PC-3 (cell line): Measurements from ENCODE around the gene GATA6. TPM values are rescaled to one million over a fixed set of nuclear protein-coding genes. Genes with fewer than 3 reads are reported as not detected.

Experiments used
- ATAC-seq: fragments of 200-7000 bp; cut with Tn5 transposase; 2 replicates; pipeline ENCODE4 v1.9.1; 2020; ENCODE audit warnings: mild to moderate bottlenecking, moderate library complexity
- BruUV-seq: library from RNA; stranded (reverse); fragments of 400-500 nt; replicated peaks from 2 replicates; lab custom pipeline; 2021; lab: Mats Ljungman, UMichigan
- CTCF ChIA-PET: fragments of 300-600 bp; sonication (Branson Sonifier 250); formaldehyde crosslinking; loops from one replicate; lab custom pipeline; 2022; ENCODE audit warnings: antibody characterized with exemption; lab: Charles Lee
- POLR2A ChIA-PET: fragments of 300-600 bp; sonication (Branson Sonifier 250); formaldehyde crosslinking; loops from one replicate; lab custom pipeline; 2022; ENCODE audit warnings: antibody characterized with exemption; ENCODE audit not compliant: unreplicated experiment; lab: Charles Lee
- DNase-seq: peaks from one replicate; pipeline ENCODE4 v3.0.0-alpha.2; 2015
- H2AFZ ChIP-seq: fragments of 300-600 bp; sonication (generic); 2 replicates; pipeline ENCODE4 v1.6.0; 2016; ENCODE audit warnings: antibody characterized with exemption, low read length
- H3F3A ChIP-seq: fragments of 300-600 bp; sonication (generic); one replicate; pipeline ENCODE4 v1.6.0; 2017; ENCODE audit warnings: antibody characterized with exemption, low read length, control low read depth, mild to moderate bottlenecking; ENCODE audit not compliant: unreplicated experiment
- H3K27ac ChIP-seq: fragments of 300-600 bp; sonication (generic); 2 replicates; pipeline ENCODE4 v1.5.1; 2016; ENCODE audit warnings: mild to moderate bottlenecking, low read length
- H3K27me3 ChIP-seq: fragments of 300-600 bp; sonication (generic); 2 replicates; pipeline ENCODE4 v1.6.1; 2016; ENCODE audit warnings: low read length, mixed read lengths
- H3K36me3 ChIP-seq: fragments of 300-600 bp; sonication (generic); 2 replicates; pipeline ENCODE4 v1.6.1; 2016; ENCODE audit warnings: low read depth, mixed run types, low read length, mixed read lengths
- H3K4me1 ChIP-seq: fragments of 300-600 bp; sonication (generic); 2 replicates; pipeline ENCODE4 v1.5.1; 2016; ENCODE audit warnings: low read length; ENCODE audit not compliant: insufficient read depth
- H3K4me2 ChIP-seq: fragments of 300-600 bp; sonication (generic); 2 replicates; pipeline ENCODE4 v1.6.0; 2016; ENCODE audit warnings: low read length
- H3K4me3 ChIP-seq: fragments of 300-600 bp; sonication (generic); 2 replicates; pipeline ENCODE4 v1.5.1; 2016; ENCODE audit warnings: mild to moderate bottlenecking, low read length, mixed read lengths
- H3K79me2 ChIP-seq: fragments of 300-600 bp; sonication (generic); 2 replicates; pipeline ENCODE4 v1.6.1; 2017; ENCODE audit warnings: low read length, mixed read lengths
- H3K9ac ChIP-seq: fragments of 300-600 bp; sonication (generic); 2 replicates; pipeline ENCODE4 v1.6.0; 2016; ENCODE audit warnings: mild to moderate bottlenecking, low read length
- H3K9me2 ChIP-seq: fragments of 300-600 bp; sonication (generic); replicated peaks from 2 replicates; pipeline ENCODE4 v1.6.1; 2016; ENCODE audit warnings: mixed run types, low read length, mixed read lengths
- H3K9me3 ChIP-seq: fragments of 300-600 bp; sonication (generic); 2 replicates; pipeline ENCODE4 v1.6.1; 2016; ENCODE audit warnings: low read length, mixed read lengths
- H4K20me1 ChIP-seq: fragments of 300-600 bp; sonication (generic); 2 replicates; pipeline ENCODE4 v1.6.1; 2016; ENCODE audit warnings: low read length, mixed read lengths
- EZH2 ChIP-seq: fragments of 300-600 bp; sonication (generic); IDR thresholded peaks from one replicate; pipeline ENCODE4 v1.6.1; 2017; ENCODE audit warnings: antibody characterized with exemption, mild to moderate bottlenecking, low read length; ENCODE audit not compliant: unreplicated experiment
- EZH2phosphoT487 ChIP-seq: fragments of 300-600 bp; sonication (generic); IDR thresholded peaks from 2 replicates; pipeline ENCODE4 v1.6.1; 2018; ENCODE audit warnings: mild to moderate bottlenecking, antibody characterized with exemption, low read length, borderline replicate concordance
- intact Hi-C: fragments of 100-400 bp; cut with micrococcal nuclease; formaldehyde crosslinking; loops from 2 replicates; pipeline ENCODE4 v1.9.0; 2023
- total RNA-seq: library from RNA; depleted of rRNA; stranded (reverse); fragments of >200 nt; gene quantifications from 2 replicates; pipeline ENCODE4 v1.2.3, GENCODE V29; 2014
- TF ChIP-seq, protein P1 (sequence below): fragments of 300-600 bp; sonication (generic); conservative IDR thresholded peaks from 2 replicates; pipeline ENCODE4 v1.5.1; 2017; ENCODE audit warnings: antibody characterized with exemption, low read depth, mild to moderate bottlenecking, low read length

Gene GATA6
- total RNA-seq, 1 experiment from 2014 or later = 19.4 TPM

DNA sequence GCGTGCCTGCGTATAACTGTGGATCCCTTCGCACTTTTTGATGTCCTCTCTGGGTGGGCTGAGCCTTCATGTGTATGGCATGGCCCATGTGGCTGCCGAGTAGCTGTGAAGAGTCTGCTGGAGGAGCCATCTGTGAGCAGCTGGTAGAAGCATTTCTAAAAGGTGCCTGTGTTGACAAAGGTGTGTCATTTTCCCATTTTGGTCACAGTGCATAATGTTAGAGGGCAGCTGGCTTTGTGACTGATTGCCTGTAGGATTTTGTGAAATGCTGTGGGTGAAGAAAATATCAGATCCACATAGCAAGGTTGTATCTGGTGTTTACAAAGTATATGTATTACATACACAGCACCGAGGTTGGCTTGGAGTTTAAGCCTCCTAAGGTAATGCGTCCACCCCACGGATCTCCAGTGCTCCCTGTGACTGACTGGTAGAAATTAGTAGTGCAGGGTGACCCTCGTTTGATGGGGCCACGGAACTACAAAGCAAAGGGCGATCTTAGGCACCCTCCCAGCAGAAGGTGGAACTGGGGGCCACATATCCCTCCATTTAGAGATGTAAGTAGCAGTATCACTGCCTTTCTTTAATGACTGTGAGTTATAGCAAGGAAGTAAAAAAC, 16.5 kb downstream of the GATA6 start:
- Histone ChIP-seq H3K79me2 (no peaks in the 10 kb centered on the region), H3K27me3 (no peaks in the 10 kb centered on the region), H3K4me3 (no peak overlapping the region), H3K4me1 (peaks cover 3% of the 10 kb centered on the region; the same call in 1 of the 2 replicates), H3K36me3 (peaks cover 33% of the 10 kb centered on the region; the same call in 1 of the 2 replicates), H3K9ac (no peak overlapping the region), H3K9me2 (no peaks in the 10 kb centered on the region), H2AFZ (no peak overlapping the region), H4K20me1 (no peaks in the 10 kb centered on the region; the same call in 1 of the 2 replicates), H3K9me3 (no peaks in the 10 kb centered on the region), H3K4me2 (no peak overlapping the region), H3F3A (no peaks in the 10 kb centered on the region), H3K27ac (no peak overlapping the region)
- ATAC-seq = peak; percentile 29; the same call in 1 of the 2 replicates
- ChIA-PET POLR2A (no interaction called here), CTCF (no interaction called here)
- no TSS peak for BruUV-seq
- intact Hi-C loops = no loop called here
- TF ChIP-seq, protein P1, sequence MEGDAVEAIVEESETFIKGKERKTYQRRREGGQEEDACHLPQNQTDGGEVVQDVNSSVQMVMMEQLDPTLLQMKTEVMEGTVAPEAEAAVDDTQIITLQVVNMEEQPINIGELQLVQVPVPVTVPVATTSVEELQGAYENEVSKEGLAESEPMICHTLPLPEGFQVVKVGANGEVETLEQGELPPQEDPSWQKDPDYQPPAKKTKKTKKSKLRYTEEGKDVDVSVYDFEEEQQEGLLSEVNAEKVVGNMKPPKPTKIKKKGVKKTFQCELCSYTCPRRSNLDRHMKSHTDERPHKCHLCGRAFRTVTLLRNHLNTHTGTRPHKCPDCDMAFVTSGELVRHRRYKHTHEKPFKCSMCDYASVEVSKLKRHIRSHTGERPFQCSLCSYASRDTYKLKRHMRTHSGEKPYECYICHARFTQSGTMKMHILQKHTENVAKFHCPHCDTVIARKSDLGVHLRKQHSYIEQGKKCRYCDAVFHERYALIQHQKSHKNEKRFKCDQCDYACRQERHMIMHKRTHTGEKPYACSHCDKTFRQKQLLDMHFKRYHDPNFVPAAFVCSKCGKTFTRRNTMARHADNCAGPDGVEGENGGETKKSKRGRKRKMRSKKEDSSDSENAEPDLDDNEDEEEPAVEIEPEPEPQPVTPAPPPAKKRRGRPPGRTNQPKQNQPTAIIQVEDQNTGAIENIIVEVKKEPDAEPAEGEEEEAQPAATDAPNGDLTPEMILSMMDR = no peak
- TF ChIP-seq EZH2phosphoT487 (no peak), EZH2 (no peak)
- no peak for DNase-seq

DNA sequence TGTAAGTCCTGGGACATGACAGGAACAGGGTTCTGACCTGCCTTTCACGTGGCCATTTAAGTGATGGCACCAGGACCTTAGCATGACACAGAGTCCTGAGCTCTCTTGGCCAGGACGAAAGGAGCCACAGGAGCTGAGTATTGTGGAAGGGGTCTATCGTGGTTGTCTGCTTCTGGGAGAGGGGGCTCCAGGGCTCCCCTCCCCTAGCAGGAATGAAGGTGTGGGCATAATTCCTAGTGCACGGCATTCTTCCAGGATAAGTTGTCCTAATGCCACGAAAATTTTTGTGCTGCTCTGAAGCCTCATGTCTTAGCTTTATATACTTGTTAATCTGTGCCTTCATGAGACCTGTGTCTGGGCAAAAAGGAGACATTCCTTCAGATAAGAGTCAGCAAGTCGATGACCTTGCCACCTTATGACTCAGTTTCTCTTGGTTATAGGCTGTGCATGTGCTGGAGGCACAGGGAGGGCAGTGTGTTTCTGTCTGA, 17.1 kb downstream of the GATA6 start:
- H3K27ac ChIP-seq = no peak overlapping the region
- H3K9me3 ChIP-seq = no peaks in the 10 kb centered on the region
- TF ChIP-seq, protein P1 = no peak
- TF ChIP-seq EZH2 (no peak), EZH2phosphoT487 (no peak)
- H3F3A ChIP-seq = no peaks in the 10 kb centered on the region
- BruUV-seq = no TSS peak
- no peaks in the 10 kb centered on the region for H3K79me2 ChIP-seq
- ChIA-PET CTCF (no interaction called here), POLR2A (no interaction called here)
- H3K27me3 ChIP-seq = no peaks in the 10 kb centered on the region
- no peaks in the 10 kb centered on the region for H3K9me2 ChIP-seq
- intact Hi-C loops = no loop called here
- DNase-seq (no peak), ATAC-seq (no peak)
- no peak overlapping the region for H3K4me3 ChIP-seq
- H3K36me3 ChIP-seq = peaks cover 28% of the 10 kb centered on the region; the same call in 1 of the 2 replicates
- H4K20me1 ChIP-seq = no peaks in the 10 kb centered on the region; the same call in 1 of the 2 replicates
- no peak overlapping the region for H3K4me2 ChIP-seq
- H3K9ac ChIP-seq = no peak overlapping the region
- peaks cover 5% of the 10 kb centered on the region; the same call in 1 of the 2 replicates for H3K4me1 ChIP-seq
- H2AFZ ChIP-seq = no peak overlapping the region
